NCI-H128 (cell line): Measurements from ENCODE around the gene HOXA3.
A peak's percentile ranks its signal among the peaks of the same experiment; 100 is the strongest.

Experiments used
- DNase-seq: peaks from one replicate; lab custom pipeline; 2025; ENCODE audit not compliant: unreplicated experiment; lab: John Stamatoyannopoulos, UW

The HOXA3 gene

DNA sequence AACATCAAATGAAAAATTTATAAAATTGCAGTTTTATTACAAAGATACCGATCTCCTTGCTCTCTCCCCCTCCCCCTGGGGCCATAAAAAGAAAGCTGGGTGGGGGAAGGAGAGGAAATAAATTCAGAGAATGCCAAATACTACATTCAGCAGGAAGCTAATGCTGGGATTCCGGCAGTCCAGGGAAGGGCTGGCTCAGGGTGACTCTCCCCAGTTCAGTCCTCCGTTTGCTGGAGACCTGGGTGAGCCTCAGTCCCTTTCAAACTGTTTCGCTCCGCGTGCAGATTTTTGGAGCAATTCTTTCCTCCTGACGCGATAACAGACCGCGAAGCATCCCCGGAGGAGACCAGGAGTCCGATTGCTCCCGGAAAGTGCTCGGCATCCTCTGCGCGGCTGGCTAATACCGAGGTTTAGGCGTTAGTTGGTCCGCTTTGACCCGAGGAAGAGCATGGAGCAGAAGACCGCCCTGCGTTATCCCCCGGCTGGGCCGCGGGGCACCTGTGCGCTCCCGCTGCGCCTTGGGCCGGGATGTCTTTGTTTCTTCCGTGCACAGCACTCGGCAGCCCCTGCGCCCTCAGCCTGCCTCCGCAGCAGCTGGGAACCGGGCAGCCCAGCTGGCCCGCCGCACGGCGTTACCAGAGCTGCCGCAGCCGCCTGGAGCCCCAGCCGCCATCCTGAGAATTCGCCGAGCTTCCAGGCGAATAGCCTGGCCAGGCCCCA, 46.0 kb downstream of the HOXA3 start:
- DNase-seq: no peak

DNA sequence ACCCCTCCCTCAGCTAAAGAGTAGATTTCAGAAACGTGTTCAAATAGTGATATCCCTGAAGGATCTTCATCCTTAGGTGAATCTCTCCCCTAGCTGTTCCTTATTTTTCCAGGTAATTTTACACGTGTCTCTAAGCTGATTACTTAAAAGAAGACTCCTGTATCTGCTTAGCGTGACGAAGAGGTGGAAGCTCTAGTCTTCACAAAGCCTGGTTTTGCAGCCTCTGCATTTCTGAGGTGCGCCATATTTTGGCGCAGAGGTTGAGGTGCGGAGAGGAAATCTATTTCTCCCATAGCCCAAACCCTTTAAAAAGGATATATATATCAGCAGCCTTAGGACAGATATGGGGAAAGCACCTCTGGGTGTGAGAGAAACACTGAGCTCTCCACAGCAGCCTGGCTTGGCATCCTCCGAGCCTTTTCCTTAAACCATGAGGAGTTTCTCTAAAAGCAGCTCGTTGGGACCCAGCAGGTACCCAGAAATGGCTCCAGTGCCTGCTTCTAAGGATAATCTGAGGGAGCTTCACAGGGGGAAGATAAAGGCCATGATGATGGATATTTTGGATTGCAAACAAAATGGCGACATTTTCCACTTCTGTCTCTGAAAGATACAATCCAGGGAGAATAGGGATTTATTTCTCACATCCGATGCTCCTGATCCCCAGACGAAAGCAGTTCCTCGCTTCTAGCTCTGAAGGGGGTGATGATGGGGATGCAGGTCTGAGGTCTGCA, 46.9 kb downstream of the HOXA3 start:
- DNase-seq: no peak

DNA sequence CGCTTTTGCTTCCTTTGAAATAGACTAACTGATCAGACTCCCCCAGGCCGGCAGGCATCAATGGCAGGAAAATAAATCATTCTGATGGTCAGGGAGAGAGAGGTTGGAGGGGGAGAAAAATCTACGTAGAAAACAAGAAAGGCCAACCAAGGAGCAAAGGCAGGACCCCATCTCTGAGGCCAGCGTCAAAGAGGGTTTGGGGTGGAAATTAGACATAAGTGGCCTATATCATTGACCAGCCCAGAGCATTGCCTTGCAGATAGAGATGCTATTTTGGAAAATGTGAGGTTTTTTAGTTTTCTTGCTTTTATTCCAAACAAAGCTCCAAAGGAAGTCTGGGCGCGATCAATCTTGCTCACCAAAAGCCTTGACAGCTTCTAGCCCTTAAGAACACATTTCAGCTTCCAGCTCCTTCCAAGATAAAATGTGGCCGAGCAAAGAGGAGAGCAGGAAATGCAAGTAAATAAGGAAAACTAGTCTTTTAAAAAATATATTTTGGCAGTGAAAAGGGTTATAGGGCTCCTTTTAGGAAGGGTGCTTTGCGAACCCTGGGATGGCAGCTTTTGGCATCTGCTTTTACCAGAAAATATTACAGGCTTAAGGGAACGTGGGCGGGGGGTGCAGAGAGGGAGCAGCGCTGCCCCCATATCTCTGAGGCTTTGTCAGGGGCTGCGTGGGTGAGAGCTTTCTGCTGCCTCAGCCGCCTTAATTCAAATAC, 47.9 kb downstream of the HOXA3 start:
- DNase-seq: no peak

DNA sequence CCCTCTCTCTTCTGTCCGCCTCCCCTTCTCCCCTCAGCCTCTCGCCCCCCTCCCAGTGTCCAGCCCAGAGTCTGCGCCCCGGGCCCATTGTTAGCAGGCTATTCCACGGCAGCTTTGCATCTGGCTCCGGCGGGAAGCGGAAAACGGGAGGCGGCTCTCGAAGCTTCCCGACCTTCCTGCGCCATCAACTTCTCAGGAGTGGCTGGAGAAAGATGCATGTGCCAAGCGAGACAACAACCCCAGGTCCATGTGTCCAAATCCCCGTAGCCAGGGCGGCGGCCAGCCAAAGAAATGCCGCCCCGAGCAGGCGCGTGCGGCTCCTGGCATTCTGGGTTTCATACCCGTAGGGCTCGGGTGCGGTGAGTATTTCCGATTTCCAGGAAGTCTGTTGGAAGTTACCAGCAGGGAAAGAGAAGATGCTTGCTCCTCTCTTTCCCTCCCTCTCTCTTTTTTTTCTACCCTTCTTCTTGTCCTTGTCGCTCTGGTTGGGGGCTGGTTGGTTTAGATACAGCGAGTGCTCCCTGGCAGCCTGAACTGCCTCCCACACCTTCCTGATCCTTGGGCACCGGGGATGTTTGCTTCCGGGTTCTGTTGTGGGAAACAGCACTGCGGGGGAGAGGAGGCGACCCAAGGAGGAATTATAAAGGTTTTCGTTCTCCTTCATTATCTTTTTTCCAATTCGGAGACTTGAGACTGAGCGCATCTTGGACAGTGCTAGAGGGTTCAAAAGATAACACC, 48.7 kb downstream of the HOXA3 start:
- DNase-seq: no peak

DNA sequence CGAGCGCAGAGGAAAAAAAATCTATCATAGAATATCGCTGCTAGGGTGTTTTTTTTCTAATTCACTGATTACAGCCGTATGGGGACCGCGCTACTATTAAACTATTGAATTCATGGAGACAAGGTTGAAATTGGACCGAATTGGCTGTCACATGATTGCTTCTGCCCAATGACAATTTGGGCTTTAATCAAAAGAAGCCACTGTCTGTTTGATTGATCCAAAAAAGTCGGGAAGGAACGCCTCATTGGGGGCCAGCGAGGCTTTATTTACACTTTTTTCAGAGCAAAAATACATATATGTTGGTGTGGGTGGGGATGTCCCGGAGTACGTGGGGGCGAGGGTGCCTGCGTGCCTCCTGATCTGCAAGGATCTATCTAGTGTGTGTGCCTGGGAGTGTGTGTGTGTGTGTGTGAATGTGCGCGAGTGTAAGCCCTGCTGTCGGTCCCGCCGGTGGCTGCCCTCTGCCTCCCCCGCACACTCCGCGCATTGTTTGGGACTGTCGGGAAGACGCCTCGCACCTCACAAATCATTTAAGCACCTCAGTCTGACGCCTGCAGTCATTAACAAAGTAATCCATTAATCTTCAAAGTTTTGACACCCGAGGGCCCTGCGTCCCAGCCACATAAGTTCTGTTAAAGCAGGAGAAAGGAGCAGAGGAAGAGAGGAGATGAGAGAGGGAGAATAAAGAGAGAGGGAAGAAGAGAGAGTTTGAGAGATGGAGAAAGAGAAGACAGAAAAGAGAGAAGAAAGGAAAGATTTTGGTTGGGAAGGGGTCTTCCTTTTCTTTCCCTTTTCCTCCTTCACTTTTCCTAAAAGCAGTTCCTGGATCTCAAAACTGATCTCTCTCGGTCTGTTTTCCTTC, 49.6 kb downstream of the HOXA3 start, which contains the start of gene HOXA2:
TSS of gene HOXA2 (minus strand) at position 103 of the 862 bp plus-strand sequence. CDS start 183 bp downstream, outside the sequence.
- no peak for DNase-seq

DNA sequence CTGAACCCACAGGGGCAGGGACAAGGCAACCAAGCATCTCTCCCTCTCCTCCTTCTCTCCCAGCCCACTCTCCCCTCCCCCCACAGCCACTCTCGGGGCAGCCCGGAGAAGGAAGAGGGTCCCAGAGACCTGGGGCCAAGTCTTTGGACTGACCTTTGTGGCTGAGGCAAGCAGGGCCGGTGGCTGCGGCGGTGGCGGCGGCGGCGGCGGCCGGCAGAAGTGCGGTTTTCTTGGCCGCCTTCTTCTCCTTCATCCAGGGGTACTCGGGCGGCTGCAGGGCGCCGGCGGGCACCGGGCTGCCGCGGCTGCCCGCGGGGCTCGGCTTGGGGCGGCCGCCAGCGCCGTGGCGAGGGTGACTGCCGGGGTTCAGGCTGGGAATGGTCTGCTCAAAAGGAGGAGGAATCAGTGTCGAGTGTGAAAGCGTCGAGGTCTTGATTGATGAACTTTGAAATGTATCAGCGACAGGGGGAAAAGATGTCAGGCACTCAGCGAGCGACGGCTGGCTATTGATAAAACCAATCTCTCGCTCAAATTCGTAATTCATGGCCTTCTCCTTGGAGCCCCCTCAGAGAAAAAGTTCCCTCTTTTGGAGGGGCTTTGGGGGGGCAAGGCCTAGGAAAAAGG, 50.3 kb downstream of the HOXA3 start:
- no peak for DNase-seq

DNA sequence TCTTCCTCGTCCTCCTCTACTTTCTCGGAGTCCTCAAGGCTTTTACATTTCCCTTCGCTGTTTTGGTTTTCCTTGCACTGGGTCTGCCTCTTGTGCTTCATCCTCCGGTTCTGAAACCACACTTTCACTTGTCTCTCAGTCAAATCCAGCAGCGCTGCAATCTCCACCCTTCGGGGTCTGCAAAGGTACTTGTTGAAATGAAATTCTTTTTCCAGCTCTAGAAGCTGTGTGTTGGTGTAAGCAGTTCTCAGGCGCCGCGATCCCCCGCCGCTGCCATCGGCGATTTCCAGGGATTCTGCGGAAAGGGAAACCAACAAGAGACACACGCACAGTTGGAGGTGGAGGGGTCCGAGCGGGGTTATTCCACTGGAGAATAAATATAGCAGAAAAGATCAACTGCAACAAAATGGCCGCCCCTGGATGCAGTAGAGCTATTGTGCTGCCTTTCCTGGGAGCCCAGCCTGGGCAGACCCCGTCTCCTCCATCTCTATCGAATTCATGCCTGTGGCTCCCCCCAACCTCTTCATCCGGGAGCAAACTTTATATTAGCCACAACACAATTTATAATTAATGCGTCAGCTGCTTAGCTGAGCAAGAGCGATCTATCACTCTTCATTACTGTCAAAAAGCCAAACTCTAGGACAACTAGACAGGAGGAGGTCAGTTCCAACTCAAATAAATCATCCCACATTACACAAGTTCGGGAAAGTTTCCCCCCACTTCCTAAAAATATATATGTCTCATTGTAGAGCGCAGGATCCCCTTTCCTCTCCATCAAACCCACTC, 51.0 kb downstream of the HOXA3 start:
- no peak for DNase-seq

DNA sequence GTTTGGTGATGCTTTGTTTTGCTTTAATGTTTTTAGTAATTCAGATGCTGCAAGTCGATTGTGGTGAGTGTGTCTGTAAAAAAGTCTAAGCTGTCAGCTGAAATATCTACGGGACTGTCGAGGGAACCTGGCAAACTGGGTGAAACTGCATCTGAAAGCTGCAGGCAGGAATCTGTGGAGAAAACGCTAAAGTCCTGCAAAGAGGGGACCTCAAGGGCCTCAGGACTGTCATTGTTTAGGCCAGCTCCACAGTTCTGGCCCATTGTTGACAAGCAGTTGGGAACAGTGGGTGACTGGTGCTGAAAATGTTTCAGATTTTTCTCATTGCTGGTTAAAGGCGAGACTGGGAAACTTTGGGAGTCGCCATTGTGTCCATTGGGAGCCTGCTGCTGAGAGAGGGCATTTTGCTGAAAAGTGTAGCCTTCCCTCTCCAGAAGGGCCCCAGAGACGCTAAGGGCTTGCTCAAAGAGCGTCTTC, 51.7 kb downstream of the HOXA3 start:
- DNase-seq: no peak

DNA sequence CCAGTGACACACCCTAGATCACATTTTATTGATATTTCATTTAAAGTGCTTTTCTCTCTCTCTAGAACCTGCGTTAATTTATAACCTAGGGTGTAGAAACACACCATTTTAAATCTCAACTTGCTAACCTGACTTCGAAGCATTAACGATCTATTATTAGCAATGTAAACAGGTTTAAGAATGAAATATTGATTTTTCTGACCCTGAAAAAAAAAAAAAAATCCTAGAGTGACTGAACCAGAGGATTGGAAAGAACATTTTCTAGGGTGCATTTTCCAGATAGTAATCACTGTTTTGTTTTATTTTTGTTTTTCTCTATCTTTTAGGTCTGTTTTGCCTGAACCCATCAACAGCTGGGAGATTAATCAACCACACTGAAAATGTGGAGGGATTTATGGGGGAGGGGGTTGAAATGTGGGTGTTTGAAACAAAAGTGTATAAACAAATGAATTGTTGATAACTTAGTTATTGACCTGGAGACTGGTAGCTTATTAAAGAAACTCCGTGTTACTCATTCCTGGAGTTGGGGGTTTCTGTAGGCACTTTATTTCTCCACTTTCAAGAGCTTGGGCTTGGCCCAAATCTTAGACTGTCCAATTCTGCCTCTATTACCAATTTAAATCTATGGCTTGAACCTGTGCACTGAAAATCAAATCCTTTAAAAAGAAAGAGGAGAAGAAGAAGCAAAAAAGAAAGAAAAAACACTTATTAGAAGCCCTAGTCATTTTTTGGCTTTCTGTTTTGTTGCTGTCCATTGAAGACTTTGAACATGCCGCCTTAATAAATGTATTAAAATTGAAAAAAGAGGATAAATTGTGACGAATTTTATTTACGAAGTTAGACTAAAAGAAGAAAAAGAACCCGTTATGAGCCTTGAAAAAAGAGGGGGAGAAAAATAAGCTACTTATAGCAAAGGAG, 52.7 kb downstream of the HOXA3 start:
- no peak for DNase-seq

DNA sequence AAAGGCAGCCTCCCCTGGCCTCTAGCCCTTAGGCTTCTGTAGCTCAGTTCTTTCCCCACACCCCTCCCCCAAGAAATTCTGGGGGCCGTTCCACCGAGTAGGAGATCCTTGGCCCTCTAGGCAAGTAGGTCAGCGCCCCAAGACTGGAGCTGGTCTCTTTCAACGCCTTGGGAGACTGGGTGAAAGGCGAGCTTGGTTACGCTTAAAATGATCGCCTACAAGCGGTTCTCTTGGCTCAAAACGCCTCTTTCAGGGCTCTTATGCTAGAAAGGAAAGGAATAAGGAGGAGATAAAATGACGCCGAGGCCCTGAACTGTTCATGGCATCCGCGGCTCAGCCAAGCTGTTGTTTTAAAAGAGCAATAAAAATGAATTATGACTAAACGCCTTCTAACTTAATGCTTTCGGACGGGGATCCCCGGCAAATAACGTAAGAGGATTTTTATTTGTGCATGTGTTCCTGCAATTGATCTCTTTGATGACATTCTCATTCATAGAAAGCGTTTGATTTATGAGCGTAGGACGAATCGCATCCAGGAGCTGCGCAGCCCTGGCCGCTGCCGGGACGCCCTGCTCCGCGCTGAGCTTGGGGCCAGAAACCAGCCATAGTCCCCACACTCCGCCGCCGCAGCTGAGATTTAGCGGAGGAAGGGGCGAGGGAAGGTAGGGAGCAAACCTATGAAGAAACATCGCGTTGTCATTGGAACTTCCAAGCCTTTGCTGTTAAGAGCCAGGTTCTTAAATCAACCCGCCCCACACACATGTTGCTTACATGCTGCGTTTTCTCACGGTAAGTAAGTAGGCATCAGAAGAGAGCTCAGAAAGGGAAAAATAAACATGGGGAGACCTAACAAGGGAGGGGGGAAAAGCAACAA, 53.6 kb downstream of the HOXA3 start:
- DNase-seq: no peak

DNA sequence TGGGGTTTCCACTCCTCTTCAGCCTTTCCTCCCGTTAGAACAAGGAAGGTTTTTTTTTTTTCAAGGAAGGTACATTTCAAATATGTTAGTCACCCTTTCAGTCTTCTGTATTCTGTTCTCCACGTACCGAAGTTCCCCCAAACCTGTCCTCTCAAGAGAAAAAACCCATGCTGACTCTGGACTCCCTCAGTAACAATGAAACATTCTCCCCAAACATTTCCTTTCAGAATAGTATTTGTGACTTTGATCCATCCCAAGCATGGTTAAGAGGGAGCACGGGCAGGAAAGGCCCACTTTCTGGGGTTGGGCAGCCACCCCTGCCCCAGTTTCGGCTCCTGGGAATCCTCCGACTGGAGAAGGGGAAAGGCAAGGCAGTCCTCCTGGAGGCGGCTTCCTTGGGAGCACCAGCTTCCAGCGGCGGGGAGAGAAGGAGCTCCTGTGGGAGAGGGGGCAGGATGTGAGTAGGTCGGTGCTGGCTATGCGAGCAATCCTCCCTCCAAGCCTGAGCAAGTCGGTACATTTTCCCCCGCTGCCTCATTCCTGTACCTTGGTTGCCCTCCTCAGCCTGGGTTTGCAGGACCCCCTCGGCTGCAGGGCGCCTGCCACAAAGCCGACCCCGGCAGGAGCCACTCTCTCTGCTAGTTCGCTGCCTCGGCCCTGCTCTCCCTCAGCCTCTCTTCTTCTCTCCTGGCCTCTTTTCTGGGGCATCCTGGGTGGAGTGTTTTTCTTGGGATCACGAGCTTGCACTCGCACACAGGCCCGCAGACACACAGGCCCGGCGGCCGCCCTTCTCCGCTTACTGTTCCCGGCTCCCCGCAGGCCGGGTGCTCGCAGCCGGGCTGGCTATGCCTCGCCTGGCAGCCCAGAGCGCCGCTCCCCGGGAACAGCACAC, 54.5 kb downstream of the HOXA3 start:
- DNase-seq: no peak

DNA sequence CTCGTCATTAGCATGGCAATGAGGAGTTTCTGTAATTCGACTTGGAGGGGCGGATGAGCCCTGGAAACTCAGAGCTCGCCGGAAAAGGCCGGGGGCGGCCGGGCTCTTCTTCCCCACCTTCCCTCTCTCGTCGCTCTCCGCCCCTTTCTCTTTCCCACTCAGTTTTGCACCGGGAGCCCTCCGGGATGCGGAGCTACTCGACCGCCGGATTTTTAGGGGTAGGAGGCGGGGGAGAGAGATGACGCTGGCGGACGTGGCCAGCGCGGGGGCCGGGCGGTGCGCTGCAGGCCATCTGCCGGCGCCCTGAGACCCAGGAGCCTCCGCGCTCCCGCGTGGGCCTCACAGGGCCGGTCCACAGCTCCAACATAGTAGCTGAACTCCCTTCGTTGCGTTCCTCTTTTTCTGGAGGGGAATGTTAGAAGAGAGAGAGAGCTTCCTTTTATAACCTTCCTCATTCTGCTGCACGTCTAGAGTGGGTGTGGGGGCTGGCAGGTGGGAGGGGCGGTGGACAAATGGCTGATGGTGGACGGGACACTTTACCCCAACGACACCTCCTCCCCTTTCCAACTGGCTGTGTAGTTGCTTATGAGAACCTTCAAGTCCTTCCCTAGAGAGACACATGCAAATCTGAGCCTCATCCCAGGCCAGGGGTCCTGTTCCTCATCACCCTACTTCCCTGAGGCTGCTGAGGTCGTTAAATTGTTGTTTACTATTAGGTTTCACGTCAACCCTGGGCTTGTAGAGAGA, 55.4 kb downstream of the HOXA3 start:
- no peak for DNase-seq

DNA sequence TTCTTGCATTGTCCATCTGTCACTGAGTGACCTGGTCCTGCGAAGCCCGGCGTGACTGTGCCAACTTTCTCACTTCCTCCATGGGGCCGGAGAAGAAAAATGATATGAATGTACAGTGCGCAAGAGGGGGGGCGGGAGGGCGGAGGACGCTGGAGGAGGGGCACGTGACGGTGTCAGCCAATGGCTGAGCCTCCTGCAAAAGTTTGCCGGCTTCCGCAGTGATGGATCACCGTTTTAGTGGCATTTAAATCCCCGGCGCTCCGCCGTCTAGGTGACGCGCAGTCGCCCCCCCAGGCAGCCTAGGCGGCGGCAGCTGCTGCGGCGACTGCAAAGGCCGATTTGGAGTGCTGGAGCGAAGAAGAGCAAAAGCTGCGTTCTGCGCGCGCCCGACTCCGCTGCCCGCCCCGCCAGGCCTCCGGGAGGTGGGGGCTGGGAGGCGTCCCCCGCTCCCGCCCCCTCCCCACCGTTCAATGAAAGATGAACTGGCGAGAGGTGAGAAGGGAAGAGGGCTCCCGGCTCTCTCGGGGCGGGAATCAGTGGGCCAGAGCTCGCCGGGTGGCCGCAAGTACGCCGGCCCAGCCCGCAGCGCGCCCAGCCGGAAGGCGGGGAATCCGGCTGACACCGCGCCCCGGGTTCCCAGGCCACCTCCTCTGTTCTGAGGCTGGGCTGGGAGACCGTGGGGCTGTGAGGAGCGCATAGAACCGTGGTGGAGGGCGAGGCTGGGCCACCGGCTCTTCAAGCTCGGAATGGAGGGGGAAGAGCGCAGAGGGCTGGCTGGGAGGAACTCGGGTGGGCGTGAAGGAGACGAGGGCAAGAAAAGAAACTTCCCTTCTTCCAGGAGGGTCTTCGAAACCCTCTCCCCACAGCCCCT, 56.3 kb downstream of the HOXA3 start, which contains the start of gene HOXA1:
TSS of gene HOXA1 (minus strand) at position 104 of the 871 bp plus-strand sequence. CDS start at position 16, 88 bp downstream.
- peak; percentile 43 for DNase-seq
